Measurements from ENCODE around the gene LRRC27.
A peak's percentile ranks its signal among the peaks of the same experiment; 100 is the strongest.
"Not testable (repeated sequence)": the region's sequence is repeated elsewhere in the genome, so short reads cannot be mapped to it uniquely, and the experiment has no call there.

The LRRC27 gene

GRCh38 chr10:132374612-132375011 lies 42.6 kb downstream of the LRRC27 start:
- DNase-seq: no peak

- no peak for DNase-seq
These were observed 43.3 kb downstream of the LRRC27 start for GRCh38 chr10:132375116-132375794.

GRCh38 chr10:132375795-132376297 lies 43.9 kb downstream of the LRRC27 start:
- no peak for DNase-seq

GRCh38 chr10:132376394-132376851 lies 44.4 kb downstream of the LRRC27 start:
- DNase-seq: no peak

- DNase-seq: no peak
These were observed 45.3 kb downstream of the LRRC27 start for GRCh38 chr10:132377326-132377725.

GRCh38 chr10:132379026-132379425 lies 47.0 kb downstream of the LRRC27 start:
- DNase-seq: not testable (repeated sequence)

GRCh38 chr10:132380986-132381385 lies 49.0 kb downstream of the LRRC27 start:
- DNase-seq: not testable (repeated sequence)

- no peak for DNase-seq
These were observed 49.7 kb downstream of the LRRC27 start for GRCh38 chr10:132381741-132382140.

- no peak for DNase-seq
These were observed 50.4 kb downstream of the LRRC27 start for GRCh38 chr10:132382231-132382922.

GRCh38 chr10:132383101-132383500 lies 51.1 kb downstream of the LRRC27 start:
- DNase-seq: no peak

- no peak for DNase-seq
These were observed 51.8 kb downstream of the LRRC27 start for GRCh38 chr10:132383751-132384196.

- no peak for DNase-seq
These were observed 52.8 kb downstream of the LRRC27 start for GRCh38 chr10:132384618-132385388.

GRCh38 chr10:132385389-132385667 lies 53.3 kb downstream of the LRRC27 start:
- DNase-seq: no peak

- DNase-seq: no peak
These were observed 53.9 kb downstream of the LRRC27 start for GRCh38 chr10:132385721-132386418.

GRCh38 chr10:132386419-132386831 lies 54.4 kb downstream of the LRRC27 start:
- DNase-seq: no peak

- DNase-seq: not testable (repeated sequence)
These were observed 54.9 kb downstream of the LRRC27 start for GRCh38 chr10:132386896-132387295.

GRCh38 chr10:132387764-132388210 lies 55.8 kb downstream of the LRRC27 start:
- DNase-seq: peak in 2 of 14 donors; percentile 25 to 36

- no peak for DNase-seq
These were observed 57.0 kb downstream of the LRRC27 start for GRCh38 chr10:132388891-132389432.

- no peak for DNase-seq
These were observed 57.6 kb downstream of the LRRC27 start for GRCh38 chr10:132389433-132390169.

GRCh38 chr10:132390170-132390920 lies 58.4 kb downstream of the LRRC27 start:
- DNase-seq: no peak

Measured in C1 segment of cervical spinal cord (tissue), 14 donors.